ENCODE data around the gene NDUFAB1.
"Not testable (repeated sequence)": the region's sequence is repeated elsewhere in the genome, so short reads cannot be mapped to it uniquely, and the experiment has no call there.

GRCh38 chr16:23540817-23541178, 55.3 kb downstream of the NDUFAB1 start:
- not testable (repeated sequence) for TF ChIP-seq YY1 (IDR thresholded peaks at IDR 0.05; ENCODE audit: insufficient read depth, insufficient read length); ZNF274 (IDR thresholded peaks at IDR 0.05; ENCODE audit: low read depth, low read length); SUZ12 (IDR thresholded peaks at IDR 0.05; ENCODE audit: extremely low read depth, insufficient read depth, insufficient read length)
